Regular cardiac myocyte (primary cell): ENCODE data around the gene OSR1. TPM values are rescaled to one million over a fixed set of nuclear protein-coding genes. Genes with fewer than 3 reads are reported as not detected.

Source experiments
- total RNA-seq: library from RNA; depleted of rRNA; stranded (reverse); fragments of >200 nt; gene quantifications from 2 replicates; pipeline ENCODE4 v1.2.3, GENCODE V29; 2014

Gene OSR1
- 12.1 and 21.4 TPM in 2 replicates for total RNA-seq

GRCh38 chr2:19358242-19359020 is at the start of gene OSR1:
OSR1 (minus strand) TSS chr2:19358623; CDS start chr2:19353805, 4,818 bp downstream.

